ENCODE measurements around the gene RHEB.

Gene RHEB

GRCh38 chr7:151434549-151434948 is 85.1 kb downstream of the RHEB start:
- no peak overlapping the region for H3K27ac ChIP-seq
- H3K9me3 ChIP-seq (ENCODE audit: control insufficient read depth, low read length): no peaks in the 10 kb centered on the region
- H2AFZ ChIP-seq: no peak overlapping the region
- no peaks in the 10 kb centered on the region for H3K27me3 ChIP-seq (ENCODE audit: control insufficient read depth, insufficient read depth, low read length)
- H3K4me3 ChIP-seq (ENCODE audit: low read depth, low read length): no peak overlapping the region
- H3K36me3 ChIP-seq (ENCODE audit: control insufficient read depth, insufficient read depth, low read length): no peaks in the 10 kb centered on the region
- H3K4me1 ChIP-seq: peaks cover 9% of the 10 kb centered on the region
- no peak overlapping the region for H3K9ac ChIP-seq
- no peaks in the 10 kb centered on the region for H3K79me2 ChIP-seq
- TF ChIP-seq CTCF (IDR thresholded peaks at IDR 0.05): no peak
- no peak overlapping the region for H3K4me2 ChIP-seq (ENCODE audit: low read length)

GRCh38 chr7:151433721-151434400 is 85.8 kb downstream of the RHEB start:
- Histone ChIP-seq H3K27ac (no peak overlapping the region), H3K4me1 (peaks cover 10% of the 10 kb centered on the region)

GRCh38 chr7:151432658-151433521 is 86.8 kb downstream of the RHEB start:
- no peak overlapping the region for H3K4me2 ChIP-seq (ENCODE audit: low read length)
- H3K9me3 ChIP-seq (ENCODE audit: control insufficient read depth, low read length): no peaks in the 10 kb centered on the region
- H3K4me1 ChIP-seq: peaks cover 14% of the 10 kb centered on the region
- H3K79me2 ChIP-seq: no peaks in the 10 kb centered on the region
- no peaks in the 10 kb centered on the region for H3K36me3 ChIP-seq (ENCODE audit: control insufficient read depth, insufficient read depth, low read length)
- H2AFZ ChIP-seq: no peak overlapping the region
- TF ChIP-seq CTCF (IDR thresholded peaks at IDR 0.05): no peak
- H3K27ac ChIP-seq: no peak overlapping the region
- H3K9ac ChIP-seq: no peak overlapping the region
- no peaks in the 10 kb centered on the region for H3K27me3 ChIP-seq (ENCODE audit: control insufficient read depth, insufficient read depth, low read length)
- H3K4me3 ChIP-seq (ENCODE audit: low read depth, low read length): no peak overlapping the region

More at GRCh38 chr7:151433721-151434400, 85.8 kb downstream of the RHEB start:
- no peaks in the 10 kb centered on the region for H3K9me3 ChIP-seq (ENCODE audit: control insufficient read depth, low read length)
- H2AFZ ChIP-seq: no peak overlapping the region
- H3K79me2 ChIP-seq: no peaks in the 10 kb centered on the region
- no peak overlapping the region for H3K4me2 ChIP-seq (ENCODE audit: low read length)
- H3K36me3 ChIP-seq (ENCODE audit: control insufficient read depth, insufficient read depth, low read length): no peaks in the 10 kb centered on the region
- no peak for TF ChIP-seq CTCF (IDR thresholded peaks at IDR 0.05)
- no peak overlapping the region for H3K9ac ChIP-seq
- no peak overlapping the region for H3K4me3 ChIP-seq (ENCODE audit: low read depth, low read length)
- no peaks in the 10 kb centered on the region for H3K27me3 ChIP-seq (ENCODE audit: control insufficient read depth, insufficient read depth, low read length)

- Histone ChIP-seq H3K27me3 (ENCODE audit: control insufficient read depth, insufficient read depth, low read length) (no peaks in the 10 kb centered on the region), H2AFZ (no peak overlapping the region), H3K9ac (no peak overlapping the region), H3K36me3 (ENCODE audit: control insufficient read depth, insufficient read depth, low read length) (no peaks in the 10 kb centered on the region), H3K9me3 (ENCODE audit: control insufficient read depth, low read length) (no peaks in the 10 kb centered on the region), H3K4me2 (ENCODE audit: low read length) (no peak overlapping the region), H3K4me3 (ENCODE audit: low read depth, low read length) (no peak overlapping the region), H3K27ac (no peak overlapping the region), H3K4me1 (peaks cover 14% of the 10 kb centered on the region), H3K79me2 (no peaks in the 10 kb centered on the region)
- TF ChIP-seq CTCF (IDR thresholded peaks at IDR 0.05): no peak
Measured at GRCh38 chr7:151431768-151432311, 87.9 kb downstream of the RHEB start.
